NCI-H2227 treated with DMSO at 0.1 percent for 48 hours (cell line): ENCODE results near the gene TFRC.
A peak's percentile ranks its signal among the peaks of the same experiment; 100 is the strongest.
"Not testable (repeated sequence)": the region's sequence is repeated elsewhere in the genome, so short reads cannot be mapped to it uniquely, and the experiment has no call there.

Source experiments
- DNase-seq: peaks from one replicate; lab custom pipeline; 2025; lab: John Stamatoyannopoulos, UW

Gene TFRC

DNA sequence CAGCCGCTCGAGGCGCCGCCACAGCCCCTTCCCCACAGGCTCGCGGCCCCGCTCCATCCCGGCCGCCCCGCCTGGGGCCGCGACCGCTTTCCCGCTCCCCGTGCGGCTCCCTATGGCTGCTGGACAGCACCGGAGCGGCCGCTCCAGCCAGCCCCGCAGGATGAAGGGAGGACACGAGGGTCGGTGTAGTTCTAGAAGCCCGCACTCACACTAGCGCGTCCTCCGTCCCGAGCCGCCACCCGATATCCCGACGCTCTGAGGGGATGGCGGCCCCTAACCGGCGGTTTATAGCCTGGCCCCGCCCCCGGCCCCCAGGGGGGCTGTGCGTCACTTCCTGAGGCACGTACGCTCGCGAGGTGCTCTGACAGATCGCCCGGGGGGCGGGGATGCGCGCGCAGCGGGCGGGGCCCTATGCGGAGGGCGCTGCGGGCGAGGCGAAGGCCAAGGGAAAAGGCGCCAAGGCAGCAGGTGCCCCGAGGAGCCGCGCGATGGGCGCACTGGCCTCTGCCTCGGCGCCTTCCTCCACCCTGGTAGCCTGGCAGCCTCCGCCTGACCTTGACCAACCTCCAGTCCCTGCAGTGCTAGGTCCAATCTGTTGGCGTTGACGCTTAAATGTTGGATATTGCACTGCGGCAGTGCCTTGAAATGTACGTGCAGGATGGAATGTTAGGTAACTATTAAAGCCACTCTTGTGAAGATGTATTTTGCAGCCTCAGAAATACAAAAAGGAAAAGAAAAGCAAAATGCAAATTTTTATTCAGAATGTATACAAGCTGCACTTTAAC, at the start of gene TFRC:
TFRC (minus strand) TSS at position 257 of the 785 bp plus-strand sequence. CDS start 4,991 bp downstream, outside the sequence.
- peak; percentile 93 for DNase-seq

DNA sequence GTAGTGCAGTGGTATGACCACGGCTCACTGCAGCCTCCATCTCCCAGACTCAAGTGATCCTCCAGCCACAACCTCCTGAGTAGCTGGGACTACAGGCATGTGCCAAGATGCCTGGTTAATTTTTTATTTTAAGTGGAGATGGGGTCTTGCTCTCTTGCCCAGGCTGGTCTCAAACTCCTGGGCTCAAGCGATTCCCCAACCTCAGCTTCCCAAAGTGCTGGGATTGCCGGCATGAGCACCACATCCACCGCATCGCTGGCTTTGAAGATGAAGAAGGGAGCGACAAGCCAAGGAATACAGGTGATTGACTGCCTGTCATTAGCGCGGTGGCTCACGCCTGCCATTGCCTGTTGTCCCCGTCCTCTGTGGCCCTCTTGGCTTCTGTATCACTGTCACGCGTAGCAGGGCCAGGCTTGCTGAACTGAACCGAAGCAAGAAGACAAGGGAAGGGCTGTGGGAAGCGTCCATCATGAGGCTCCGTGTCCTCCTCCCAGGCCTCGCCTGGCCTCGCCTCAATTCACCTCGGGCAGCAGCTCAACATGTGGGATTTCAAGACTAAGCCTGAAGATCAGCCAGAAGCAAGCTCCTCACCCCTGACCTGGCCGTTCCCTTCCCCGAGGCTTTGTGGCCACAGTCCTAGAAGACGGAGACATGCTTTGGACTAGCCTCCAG, 46.4 kb upstream of the TFRC start:
- DNase-seq, result no peak

DNA sequence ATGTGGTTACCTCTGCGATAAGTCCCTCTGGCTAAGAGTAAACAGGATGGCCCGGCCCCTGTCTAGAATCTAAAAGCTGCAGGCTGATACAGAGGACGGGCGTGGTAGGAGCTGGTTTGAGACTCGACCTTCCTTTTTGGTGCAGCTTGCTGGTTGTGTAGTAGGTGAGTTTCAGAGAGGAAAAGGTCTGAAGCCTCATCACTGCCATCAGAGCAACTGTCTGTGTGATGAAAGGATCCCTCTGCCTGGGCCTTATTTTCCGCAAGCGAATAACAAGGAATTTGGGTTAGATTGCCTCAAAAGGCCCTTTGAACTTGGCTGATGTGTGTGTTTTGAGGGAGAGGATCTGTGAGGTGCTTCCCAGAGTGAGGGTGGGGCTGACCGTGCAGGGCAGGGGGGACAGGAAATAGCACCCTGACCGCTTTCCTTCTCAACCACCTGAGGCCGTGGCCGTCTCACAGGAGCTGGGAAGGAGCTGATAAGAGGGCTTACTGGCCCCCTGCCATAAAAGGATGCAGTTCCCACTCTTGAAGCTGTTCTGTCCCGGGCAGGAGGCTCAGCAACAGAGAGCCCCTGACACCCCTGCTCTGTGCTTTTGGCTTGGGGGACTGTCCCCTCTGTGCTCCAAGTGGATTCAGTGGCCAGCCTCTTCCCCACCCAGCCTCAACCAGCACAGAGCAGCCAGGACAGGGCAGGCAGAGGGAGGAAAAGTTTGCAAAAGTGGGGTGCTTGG, 45.6 kb upstream of the TFRC start:
- no peak for DNase-seq

DNA sequence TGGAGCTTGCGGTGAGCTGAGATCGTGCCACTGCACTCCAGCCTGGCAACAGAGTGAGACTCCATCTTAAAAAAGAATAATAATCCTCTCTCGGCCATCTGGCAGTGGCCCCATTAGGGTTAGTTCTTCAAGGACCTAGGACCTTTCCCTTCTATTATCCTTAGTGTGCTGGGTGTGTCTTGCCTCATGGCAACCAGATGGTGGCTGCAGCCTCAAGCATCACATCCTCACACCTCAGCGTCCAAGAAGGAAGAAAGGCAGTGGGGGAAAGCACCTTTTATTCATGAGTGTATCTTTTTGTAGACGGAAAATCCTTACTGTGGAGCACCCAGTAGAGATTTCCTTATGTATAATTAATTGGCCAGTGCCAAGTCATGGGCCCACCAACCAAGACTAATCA, 42.7 kb upstream of the TFRC start:
- no peak for DNase-seq

DNA sequence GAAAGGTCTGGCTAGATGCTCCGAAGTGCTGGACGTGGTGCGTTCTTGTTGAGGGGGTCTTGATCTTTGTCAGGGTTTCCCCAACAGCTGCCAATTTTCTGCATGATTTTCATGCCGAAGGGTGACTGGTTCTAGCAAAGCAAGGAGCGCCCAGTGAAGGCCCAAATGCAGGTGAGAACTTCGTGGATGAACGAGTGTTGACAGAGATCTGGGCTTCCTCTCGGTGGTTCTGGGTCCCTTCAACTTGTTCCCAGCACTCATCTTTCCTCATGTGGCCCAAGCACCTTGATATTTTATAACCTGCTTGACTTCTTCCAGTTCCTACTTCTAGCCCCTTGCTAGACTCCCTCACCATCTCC, 40.8 kb upstream of the TFRC start:
- no peak for DNase-seq

DNA sequence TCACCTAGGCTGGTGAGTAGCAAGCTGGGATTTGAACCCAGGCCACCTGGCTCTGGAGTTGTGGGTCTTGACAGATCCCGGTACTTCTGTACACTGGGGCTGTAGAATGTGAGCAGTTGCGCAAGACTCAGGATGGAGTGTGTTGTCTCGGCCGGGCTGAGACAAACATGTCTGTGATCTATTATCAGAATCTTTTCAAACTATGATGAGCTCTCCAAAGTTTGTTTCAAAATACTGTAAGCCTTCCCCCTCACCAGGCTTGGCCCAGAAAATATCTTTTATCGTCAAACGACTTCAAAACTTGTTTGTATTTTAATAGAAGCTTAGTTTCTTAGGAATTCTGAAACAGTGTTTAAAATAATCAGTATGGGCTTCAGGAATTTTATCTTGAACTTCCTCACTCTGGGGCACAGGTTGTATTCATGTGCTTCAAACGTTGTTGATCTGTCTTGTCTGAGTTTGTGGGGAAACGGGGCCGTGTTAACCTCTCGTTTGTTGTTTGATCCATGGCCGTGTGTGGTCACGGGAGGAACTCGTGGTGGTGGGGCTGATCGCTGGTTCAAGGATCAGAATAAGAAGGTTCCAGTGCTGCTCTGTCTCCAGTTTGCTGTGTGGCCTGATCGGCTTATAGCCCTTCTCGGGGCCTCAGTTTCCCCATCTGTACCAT, 40.3 kb upstream of the TFRC start:
- DNase-seq, result no peak

DNA sequence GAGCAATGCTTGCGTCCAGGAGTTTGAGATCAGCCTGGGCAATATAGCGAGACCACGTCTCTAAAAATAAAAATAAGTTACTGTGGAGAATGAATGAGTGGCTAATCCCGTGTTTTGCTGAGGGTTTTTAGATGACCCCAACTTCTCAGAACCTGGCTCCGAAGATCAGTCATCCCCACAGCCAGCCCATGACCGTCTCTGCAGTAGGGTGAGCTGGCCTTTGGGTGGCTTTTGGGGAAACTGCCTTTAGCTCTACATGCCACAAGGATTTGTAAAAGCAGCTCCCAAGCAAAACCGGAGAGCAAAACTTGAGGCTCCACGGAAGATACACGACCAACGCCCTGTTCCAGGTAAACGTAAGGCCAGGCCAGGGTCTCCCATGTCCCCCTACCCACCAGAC, 39.2 kb upstream of the TFRC start:
- DNase-seq, result no peak

DNA sequence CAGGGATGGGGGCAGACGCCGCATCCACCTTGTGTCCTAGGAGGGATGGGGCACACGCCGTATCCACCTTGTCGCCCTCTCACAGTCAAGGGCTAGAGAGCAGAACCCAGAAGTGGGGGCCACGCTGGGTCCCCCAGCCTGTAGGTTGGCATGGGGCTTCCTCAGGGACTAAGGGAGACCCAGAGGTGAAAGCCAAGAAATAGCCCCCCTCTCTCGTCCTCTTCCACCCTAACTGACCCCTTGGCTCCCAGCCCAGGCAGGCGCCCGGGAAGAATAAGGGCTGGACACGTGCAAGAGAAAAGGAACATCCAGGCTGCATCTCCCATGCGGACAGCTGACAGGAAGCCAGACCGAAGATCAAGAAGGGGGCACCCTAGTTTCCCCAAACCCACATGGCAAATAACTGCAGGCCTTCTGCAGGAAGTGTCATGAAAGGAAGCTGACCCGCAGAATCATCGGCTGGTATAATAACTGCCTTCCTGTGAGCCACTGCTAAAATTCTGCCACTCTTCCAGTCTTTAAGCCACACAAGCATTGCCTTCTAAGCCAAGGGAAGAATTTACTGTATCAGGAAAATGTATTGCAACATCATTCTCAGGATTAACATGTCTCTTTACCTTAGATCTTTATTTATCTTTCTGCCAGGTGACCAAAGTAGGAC, 38.5 kb upstream of the TFRC start:
- no peak for DNase-seq

DNA sequence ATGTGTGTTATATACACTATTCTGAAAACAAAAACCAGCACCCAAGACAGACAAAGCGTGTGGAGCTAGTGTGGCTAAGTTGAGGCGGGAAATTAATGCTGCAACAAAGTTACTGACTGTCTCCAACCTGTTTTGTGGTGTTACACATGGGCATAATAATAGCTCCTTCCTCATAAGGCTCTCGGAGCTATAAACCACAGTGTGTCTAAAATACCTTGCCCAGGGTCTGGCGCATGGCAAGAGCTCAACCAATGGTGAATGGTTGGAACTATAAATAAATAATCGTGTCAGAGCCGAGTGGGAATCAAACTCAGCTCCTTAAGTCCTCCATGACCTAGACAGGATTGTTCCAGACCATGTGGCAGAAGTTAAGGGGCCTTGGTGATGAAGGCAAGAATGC, 35.9 kb upstream of the TFRC start:
- DNase-seq, result no peak

DNA sequence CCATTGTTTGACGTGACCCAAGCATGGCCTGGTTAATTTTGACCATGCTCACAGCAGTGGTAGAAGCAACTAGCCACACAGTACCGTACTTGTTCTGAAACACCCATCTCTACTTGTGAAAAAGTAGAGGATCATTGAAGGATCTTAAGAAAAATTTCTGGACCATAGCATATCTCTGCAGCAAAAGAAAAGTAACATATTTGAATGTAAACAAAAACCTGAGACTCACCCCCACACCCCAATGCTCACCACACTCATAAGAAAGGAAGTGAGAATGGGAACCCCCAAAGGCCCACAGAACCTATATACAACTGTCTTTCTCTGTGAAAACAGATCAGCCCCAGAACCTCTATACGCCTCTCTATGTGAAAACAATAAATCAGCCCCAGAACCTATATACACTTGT, 33.8 kb upstream of the TFRC start:
- no peak for DNase-seq

DNA sequence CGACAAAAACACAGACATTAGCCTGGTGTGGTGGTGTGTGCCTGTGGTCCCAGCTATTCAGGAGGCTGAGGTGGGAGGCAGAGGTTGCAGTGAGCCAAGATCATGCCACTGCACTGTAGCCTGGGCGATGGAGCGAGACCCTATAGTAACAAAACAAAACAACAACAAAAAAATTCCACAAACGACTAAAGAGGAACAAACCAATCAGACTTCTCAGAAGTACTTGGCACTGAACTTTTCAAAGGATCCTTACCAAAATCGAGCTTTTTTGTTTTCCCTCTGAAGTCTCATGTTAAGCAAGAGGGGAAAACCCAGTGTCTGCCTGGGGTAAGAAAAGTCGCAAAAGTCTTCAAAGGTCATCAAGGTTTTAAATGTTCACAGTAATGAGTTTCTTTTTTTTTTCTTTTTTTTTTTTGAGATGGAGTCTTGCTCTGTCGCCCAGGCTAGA, 30.1 kb upstream of the TFRC start:
- DNase-seq, result no peak

DNA sequence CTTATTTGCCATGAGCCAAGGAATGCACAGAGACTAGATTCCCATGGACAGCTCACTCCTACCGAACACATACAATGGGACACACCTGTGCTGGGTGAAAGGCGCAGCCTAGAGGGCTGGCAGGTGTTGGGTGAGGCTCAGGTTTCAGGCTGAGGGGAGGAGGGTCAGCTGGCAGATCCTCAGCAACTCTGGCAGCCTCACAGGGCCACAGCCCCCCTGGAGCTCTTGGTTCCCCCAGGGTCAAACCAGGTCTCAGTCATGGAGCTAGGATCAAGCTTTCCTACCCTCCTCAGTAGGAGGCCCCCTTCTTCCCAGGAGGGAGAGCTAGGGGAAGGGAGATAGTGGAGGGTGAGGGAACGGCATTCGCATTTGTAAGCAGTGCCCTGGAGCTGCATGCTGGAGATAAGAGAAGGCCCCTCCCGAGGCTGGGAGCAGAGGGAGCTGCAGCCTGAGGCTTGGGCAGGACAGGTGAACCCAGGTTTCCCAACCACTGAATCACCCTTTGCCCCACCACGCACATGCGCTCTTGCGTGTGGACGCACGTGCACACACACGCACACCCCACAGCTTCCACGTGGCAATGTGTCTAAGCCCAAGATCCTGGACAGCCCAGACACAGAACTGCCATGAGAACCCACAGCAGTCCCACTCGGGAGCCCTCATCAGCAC, 26.3 kb upstream of the TFRC start:
- DNase-seq, result no peak

DNA sequence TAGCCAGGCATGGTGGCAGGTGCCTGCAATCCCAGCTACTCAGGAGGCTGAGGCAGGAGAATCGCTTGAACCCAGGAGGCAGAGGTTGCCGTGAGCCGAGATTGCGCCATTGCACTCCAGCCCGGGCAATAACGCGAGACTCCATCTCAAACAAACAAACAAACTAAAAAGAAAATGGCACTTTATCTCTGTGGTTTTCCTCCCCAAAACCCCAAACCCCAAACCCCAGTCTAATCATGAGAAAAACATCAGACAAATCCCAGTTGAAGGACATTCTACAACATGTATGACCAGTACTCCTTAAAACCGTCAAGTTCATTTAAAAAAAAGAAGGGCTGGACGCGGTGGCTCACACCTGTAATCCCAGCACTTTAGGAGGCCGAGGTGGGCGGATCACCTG, 22.8 kb upstream of the TFRC start:
- not testable (repeated sequence) for DNase-seq

DNA sequence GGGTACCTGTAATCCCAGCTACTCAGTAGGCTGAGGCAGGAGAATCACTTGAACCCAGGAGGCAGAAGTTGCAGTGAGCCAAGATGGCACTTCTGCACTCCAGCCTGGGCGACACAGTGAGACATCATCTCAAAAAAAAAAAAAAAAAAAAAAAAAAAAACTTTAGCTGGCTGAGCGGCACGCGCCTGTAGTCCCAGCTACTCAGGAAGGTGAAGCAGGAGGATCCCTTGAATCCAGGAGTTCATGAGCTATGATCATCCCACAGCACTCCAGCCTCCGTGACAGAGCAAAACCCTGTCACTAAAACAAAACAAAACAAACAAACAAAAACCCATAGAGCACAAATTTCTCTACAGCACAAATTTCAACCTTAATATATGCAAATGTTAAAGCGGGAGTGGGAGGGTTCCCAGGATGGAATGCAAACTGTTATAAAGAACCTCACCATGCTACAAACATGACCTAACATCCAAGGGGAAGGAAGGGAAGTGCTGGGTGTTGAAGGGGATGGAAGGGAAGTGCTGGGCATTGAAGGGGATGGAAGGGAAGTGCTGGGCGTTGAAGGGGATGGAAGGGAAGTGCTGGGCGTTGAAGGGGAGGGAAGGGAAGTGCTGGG, 16.6 kb upstream of the TFRC start:
- DNase-seq, result not testable (repeated sequence)

DNA sequence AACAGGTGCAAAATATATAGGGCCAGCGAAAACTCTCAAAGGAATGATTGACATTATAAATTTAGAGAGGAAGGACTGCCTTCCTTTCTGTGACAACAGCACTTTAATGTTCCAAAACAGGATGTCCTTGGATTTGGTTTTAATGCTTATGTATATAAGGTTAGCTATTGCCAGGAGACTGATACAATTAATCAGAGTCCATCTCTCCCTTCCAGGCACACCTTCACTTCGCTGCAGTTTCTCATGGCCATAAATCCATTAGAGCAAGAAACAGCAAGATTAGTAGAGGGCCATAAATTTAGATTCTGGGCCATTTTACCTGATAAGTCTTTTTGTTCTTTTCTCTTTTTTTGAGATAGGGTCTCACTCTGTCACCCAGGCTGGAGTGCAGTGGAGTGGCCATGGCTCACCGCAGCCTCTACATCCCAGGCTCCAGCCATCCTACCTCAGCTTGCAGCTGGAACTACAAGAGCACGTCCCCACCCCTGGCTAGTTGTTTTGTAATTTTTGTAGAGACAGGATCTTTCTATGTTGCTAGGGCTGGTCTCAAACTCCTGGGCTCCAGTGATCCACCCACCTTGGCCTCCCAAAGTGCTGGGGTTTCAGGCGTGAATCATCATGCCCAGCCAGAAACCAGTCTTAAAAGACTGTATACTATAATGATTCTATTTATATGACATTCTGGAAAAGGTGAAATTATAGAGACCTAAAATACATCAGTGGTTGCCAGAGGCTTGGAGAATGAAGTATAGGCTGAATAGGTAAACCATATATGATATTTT, 15.7 kb upstream of the TFRC start:
- DNase-seq, result no peak

DNA sequence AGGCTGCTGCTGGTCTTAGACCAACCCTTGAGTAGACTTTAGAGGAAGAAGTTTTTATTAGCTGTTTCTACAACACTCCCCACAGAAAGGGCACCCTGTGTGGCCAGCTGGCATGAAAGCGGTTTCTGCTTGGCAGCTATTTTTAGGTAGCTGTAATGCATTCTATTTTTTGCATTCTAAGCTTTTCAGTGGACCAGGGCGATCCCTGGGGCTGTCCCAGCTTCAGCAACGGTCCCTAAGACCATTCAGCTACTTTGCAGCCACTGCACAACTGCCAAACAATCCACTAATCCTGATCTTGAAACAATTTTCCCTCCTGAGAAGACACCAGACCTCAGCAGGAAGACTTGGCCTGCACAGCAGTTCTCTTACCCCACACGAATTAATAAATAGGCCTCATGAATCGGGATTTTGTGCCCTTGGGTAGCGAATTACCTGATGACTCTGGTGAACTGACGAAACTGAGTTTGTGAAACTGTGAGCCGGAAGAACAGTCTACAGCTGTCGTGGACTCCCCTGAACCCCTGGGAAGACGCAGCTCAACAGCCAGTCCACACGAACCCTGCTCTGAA, 14.6 kb upstream of the TFRC start:
- no peak for DNase-seq

DNA sequence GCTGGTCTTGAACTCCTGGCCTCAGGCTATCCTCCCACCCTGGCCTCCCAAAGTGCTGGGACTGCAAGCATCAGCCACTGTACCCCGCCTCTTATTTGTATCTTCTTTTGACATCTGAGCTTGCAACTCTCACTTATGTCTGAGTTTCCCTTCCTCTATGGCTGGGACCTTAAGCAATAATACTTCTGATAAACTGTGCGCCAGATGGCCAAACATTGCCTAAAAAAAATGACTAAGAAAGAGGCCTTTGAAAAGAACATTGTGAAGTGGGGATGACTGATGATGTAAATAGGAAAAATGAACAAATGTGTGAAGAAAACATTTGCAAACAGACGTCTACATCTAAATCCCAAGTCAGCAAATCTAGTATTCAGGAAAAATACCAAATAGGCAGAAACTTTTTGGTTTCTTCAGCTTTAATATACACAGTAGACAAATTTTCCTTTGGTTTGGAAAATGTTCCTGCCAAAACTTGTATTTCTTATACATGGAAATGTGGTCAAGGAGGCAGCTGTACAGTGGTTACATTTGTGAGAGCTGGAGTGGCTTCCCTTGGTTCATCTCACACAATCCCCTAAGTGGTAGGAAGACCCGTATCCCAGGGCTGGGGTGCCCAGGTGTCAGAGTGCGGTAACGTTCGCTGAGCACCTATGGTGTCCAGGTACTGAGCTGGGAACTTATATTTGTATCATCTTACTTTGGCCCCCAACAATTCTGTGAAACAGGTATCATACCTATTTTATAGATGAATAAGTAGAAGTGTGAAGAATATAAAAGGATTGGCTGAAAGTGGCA, 11.6 kb upstream of the TFRC start:
- no peak for DNase-seq

DNA sequence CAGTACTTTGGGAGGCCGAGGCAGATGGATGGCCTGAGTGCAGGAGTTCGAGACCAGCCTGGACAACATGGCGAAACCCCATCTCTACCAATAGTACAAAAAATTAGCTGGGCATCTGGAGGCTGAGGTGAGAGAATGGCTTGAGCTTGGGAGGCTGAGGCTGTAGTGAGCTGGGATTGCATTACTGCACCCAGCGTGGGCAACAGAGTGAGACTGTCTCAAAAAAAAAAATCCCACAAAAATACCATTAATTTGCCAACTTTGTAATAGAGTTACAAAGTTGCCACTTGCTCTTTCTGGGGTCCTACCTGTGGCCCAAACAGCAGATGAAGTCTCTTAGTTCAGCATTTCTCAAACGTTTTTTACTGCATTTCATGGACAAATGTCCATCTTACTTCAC, 6.0 kb upstream of the TFRC start:
- no peak for DNase-seq

DNA sequence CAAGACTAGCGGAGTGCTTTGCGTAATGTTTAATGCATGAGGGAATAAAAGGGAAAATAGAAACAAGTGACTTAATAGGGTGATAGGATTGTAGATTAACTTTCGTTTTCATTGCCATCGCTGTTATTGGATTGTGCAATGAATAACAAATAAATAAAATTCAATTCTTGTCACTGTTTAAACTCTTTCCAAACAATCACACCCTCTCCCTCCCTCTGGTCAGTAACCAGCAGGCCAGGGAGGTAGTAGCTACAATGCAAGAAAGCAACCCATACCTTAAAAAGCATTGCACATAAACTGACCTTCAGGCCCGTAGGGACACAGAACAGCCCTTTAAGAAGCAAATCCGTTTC, 705 bp upstream of the TFRC start:
- DNase-seq, result no peak
